ENCODE measurements around the gene ZBTB2. TPM values are rescaled to one million over a fixed set of nuclear protein-coding genes. Genes with fewer than 3 reads are reported as not detected.
"Not testable (repeated sequence)": the region's sequence is repeated elsewhere in the genome, so short reads cannot be mapped to it uniquely, and the experiment has no call there.

The ZBTB2 gene
- total RNA-seq, 4 donors from 2014 or later = 10.9 to 12.3 (median 11.3) TPM

DNA sequence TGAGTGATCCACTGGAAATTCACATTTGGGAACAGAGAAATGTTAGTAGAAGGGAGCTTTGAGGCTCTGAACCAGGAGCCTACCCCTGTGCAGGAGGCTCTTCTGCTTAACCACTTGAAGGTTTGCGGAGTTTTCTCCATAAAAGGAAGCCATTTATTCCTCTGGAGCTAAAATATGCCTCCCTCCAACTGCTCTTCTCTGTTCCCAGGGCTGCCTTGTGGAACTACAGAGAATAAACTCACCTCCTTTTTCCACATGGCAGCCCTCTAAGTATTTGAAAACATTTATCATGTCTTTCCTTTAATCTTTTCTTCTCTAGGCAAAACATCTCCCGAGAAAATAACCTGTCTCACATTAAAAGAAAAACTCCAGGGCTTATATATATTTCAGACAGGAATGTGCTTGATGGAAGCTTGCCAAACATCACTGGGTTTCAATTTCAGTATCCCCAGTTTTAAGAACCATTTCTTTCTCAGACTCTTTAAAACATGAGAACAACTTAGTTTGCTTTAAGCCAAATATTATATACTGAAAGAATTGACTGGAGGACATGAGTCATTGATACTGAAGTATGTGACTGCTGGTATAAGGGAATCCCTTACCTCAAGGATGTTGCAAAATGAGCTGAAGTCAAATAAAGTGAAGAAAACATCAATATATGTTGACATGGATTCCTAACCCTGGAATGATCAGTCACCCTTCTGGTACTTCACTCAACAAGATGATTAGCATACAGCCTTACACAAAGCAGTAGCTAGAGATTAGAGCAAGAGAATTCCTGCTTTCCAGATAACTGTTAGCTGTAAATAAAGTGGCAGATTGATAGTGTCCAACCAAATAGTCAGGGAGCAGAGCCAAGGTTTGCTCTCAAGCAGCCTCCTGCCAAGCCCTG, 74.0 kb downstream of the ZBTB2 start:
- intact Hi-C loops (cut with DNase I; ENCODE audit: low total_unique reads) = no loop called here
- no peak for DNase-seq (ENCODE audit: low spot score in 2 of 2)
- TF ChIP-seq POLR2A (IDR thresholded peaks at IDR 0.05) (no peak), CTCF (IDR thresholded peaks at IDR 0.05) (no peak)
- WGBS, 2 donors = 67 to 72% methylated on average over 2 of the region's 2 CpGs
- H3K4me3 ChIP-seq (ENCODE audit: low read depth, poor library complexity, severe bottlenecking) = no peak overlapping the region

DNA sequence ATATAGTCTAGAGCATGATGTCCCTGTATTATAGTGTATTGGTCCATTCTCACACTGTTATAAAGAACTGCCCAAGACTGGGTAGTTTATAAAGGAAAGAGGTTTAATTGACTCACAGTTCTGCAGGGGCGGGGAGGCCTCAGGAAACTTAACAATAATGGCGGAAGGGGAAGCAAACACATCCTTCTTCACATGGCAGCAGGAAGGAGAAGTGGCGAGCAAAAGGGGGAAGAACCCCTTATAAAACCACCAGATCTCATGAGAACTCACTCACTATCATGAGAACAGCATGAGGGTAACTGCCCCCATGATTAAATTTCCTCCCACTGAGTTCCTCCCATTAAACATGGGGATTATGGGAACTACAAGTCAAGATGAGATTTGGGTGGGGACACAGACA, 75.7 kb downstream of the ZBTB2 start:
- H3K4me3 ChIP-seq (ENCODE audit: low read depth, poor library complexity, severe bottlenecking); DNase-seq (ENCODE audit: low spot score in 2 of 2); intact Hi-C loops (cut with DNase I; ENCODE audit: low total_unique reads): not testable (repeated sequence)
- WGBS, 2 donors = 88 to 91% methylated on average over 3 of the region's 3 CpGs

Other genes starting within 250 kb of the ZBTB2 start
- gene AKAP12, start 151.6 kb downstream of the ZBTB2 start, total RNA-seq = 10 to 100 TPM; 14.7 to 29.9 (median 16.0) TPM
- gene RMND1, start 60.6 kb upstream of the ZBTB2 start, total RNA-seq = 10 to 100 TPM; 11.7 to 21.7 (median 16.6) TPM
- gene CCDC170, start 102.5 kb upstream of the ZBTB2 start, total RNA-seq = 1 to 10 TPM in 2 of 4 donors, under 1 TPM in 1, not detected in 1; 0.22 to 1.1 (median 1.1) TPM